ENCODE data around the gene EYA2. TPM values are rescaled to one million over a fixed set of nuclear protein-coding genes. Genes with fewer than 3 reads are reported as not detected.
"Not testable (repeated sequence)": the region's sequence is repeated elsewhere in the genome, so short reads cannot be mapped to it uniquely, and the experiment has no call there.

Gene EYA2
- total RNA-seq, 1 donor from 2014 or later, result 1.3 TPM

DNA sequence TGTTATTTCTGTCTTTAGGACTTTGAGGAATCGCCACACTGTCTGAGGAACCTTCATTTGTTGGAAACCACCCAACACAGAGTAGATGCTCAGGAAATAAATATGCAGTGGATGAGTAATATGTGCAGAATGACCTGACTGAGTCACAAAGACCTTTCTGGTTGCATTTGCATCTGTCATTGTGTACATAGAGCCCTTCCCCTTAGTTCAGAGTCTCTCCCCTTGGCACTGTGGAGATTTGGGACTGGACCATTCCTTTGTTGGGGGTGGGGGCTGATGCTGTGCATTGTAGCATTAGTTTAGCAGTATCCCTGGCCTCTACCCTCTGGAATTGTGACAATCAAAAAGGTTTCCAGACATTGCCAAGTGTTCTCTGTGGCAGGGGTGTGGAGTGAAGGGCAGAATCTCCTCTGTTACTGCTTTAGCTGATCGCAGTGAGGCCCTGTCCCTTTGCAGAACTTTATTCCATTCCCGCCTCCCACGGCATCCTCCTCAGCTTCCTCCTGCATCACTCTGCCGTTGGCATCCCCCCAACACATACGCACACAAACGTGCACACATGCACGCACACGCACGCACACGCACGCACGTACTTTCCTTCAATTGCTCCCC, 64.5 kb downstream of the EYA2 start:
- no peak overlapping the region for H3K4me3 Mint-ChIP-seq
- H3K27me3 Mint-ChIP-seq (ENCODE audit: low read depth), result no peaks in the 10 kb centered on the region
- peaks cover 15% of the 10 kb centered on the region for H3K4me1 Mint-ChIP-seq
- H3K36me3 Mint-ChIP-seq (ENCODE audit: low read depth), result no peaks in the 10 kb centered on the region
- peak overlapping the region; percentile 48 for H3K27ac Mint-ChIP-seq (ENCODE audit: unreplicated experiment)
- DNase-seq (ENCODE audit: low read depth, low spot score), result no peak
- TF ChIP-seq, protein P1, sequence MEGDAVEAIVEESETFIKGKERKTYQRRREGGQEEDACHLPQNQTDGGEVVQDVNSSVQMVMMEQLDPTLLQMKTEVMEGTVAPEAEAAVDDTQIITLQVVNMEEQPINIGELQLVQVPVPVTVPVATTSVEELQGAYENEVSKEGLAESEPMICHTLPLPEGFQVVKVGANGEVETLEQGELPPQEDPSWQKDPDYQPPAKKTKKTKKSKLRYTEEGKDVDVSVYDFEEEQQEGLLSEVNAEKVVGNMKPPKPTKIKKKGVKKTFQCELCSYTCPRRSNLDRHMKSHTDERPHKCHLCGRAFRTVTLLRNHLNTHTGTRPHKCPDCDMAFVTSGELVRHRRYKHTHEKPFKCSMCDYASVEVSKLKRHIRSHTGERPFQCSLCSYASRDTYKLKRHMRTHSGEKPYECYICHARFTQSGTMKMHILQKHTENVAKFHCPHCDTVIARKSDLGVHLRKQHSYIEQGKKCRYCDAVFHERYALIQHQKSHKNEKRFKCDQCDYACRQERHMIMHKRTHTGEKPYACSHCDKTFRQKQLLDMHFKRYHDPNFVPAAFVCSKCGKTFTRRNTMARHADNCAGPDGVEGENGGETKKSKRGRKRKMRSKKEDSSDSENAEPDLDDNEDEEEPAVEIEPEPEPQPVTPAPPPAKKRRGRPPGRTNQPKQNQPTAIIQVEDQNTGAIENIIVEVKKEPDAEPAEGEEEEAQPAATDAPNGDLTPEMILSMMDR (conservative IDR thresholded peaks at IDR 0.05), result no peak
- H3K9me3 Mint-ChIP-seq, result peaks cover 6% of the 10 kb centered on the region

DNA sequence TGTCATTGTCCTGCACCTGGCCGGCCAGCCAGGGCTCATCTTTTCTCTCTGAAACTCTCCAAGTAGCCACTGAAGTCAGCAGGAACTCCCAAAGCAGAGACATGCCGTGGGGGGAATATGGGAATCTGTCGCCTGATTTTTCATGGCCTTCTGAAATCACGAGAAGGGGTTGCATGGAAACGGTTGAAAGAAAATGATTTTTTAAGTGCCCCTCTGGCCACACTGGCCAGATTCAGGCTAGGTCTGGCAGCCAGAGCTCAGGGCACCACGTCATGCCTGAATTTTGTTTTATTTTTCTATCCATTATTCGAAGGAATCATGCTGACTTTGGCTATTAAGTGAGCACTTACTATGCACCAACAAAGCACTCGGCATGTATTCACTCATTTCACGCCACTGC, 65.2 kb downstream of the EYA2 start:
- peak overlapping the region; percentile 48 for H3K27ac Mint-ChIP-seq (ENCODE audit: unreplicated experiment)
- H3K9me3 Mint-ChIP-seq, result peaks cover 6% of the 10 kb centered on the region
- DNase-seq (ENCODE audit: low read depth, low spot score), result no peak
- TF ChIP-seq, protein P1 (conservative IDR thresholded peaks at IDR 0.05), result no peak
- H3K27me3 Mint-ChIP-seq (ENCODE audit: low read depth), result no peaks in the 10 kb centered on the region
- H3K4me1 Mint-ChIP-seq, result peaks cover 15% of the 10 kb centered on the region
- no peak overlapping the region for H3K4me3 Mint-ChIP-seq
- H3K36me3 Mint-ChIP-seq (ENCODE audit: low read depth), result no peaks in the 10 kb centered on the region

DNA sequence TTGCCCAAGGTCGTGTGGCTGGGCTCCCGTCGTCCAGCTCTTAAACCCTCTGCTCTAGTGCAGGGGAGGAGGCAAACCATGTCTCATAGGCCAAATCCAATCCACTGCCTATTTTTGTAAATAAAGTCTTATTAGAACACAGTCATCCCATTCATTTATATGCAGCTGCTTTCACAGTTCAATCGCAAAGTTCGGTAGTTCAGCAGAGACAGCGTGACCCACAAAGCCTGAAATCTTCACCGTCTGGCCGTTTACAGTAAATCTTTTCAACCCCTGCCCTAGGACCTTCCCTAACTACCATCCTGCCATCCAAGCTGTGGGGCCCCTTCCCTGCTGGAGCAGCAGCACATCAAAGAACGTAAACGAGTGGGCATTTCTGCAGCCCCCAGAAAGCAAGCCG, 65.9 kb downstream of the EYA2 start:
- H3K4me3 Mint-ChIP-seq, result no peak overlapping the region
- TF ChIP-seq, protein P1 (conservative IDR thresholded peaks at IDR 0.05), result no peak
- H3K27ac Mint-ChIP-seq (ENCODE audit: unreplicated experiment), result no peak overlapping the region
- H3K27me3 Mint-ChIP-seq (ENCODE audit: low read depth), result no peaks in the 10 kb centered on the region
- H3K4me1 Mint-ChIP-seq, result peaks cover 15% of the 10 kb centered on the region
- DNase-seq (ENCODE audit: low read depth, low spot score), result no peak
- H3K36me3 Mint-ChIP-seq (ENCODE audit: low read depth), result no peaks in the 10 kb centered on the region
- H3K9me3 Mint-ChIP-seq, result peaks cover 6% of the 10 kb centered on the region

GRCh38 chr20:46961968-46962367, 67.3 kb downstream of the EYA2 start:
- peaks cover 15% of the 10 kb centered on the region for H3K4me1 Mint-ChIP-seq
- H3K4me3 Mint-ChIP-seq; H3K27ac Mint-ChIP-seq (ENCODE audit: unreplicated experiment); H3K36me3 Mint-ChIP-seq (ENCODE audit: low read depth); H3K9me3 Mint-ChIP-seq; DNase-seq (ENCODE audit: low read depth, low spot score); H3K27me3 Mint-ChIP-seq (ENCODE audit: low read depth): not testable (repeated sequence)

- peaks cover 15% of the 10 kb centered on the region for H3K4me1 Mint-ChIP-seq
- H3K27ac Mint-ChIP-seq (ENCODE audit: unreplicated experiment), result peak overlapping the region; percentile 5
These were observed 68.0 kb downstream of the EYA2 start for GRCh38 chr20:46962452-46963195.

DNA sequence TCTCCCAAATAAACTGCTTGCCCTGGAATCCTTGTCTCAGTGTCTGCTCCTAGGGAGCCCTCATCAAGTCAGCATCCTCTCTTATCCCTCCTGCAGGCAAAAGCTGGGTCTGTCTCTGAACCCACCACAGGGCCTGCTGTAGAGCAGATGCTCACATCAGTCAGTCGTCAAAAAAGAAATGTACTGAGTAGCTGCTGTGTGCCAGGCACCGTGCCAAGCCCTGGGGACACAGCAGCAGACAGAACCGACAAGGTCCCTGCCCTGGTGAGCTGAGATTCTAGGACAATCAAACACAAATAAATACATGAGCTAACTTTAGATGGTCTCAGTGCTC, 68.5 kb downstream of the EYA2 start:
- TF ChIP-seq, protein P1 (conservative IDR thresholded peaks at IDR 0.05), result no peak
- no peak for DNase-seq (ENCODE audit: low read depth, low spot score)
- Mint-ChIP-seq H3K4me1 (peaks cover 15% of the 10 kb centered on the region), H3K9me3 (no peaks in the 10 kb centered on the region), H3K27me3 (ENCODE audit: low read depth) (no peaks in the 10 kb centered on the region), H3K27ac (ENCODE audit: unreplicated experiment) (peak overlapping the region; percentile 5), H3K4me3 (no peak overlapping the region), H3K36me3 (ENCODE audit: low read depth) (no peaks in the 10 kb centered on the region)

More at GRCh38 chr20:46962452-46963195, 68.0 kb downstream of the EYA2 start:
- TF ChIP-seq, protein P1 (conservative IDR thresholded peaks at IDR 0.05), result no peak
- no peak overlapping the region for H3K4me3 Mint-ChIP-seq
- no peak for DNase-seq (ENCODE audit: low read depth, low spot score)
- no peaks in the 10 kb centered on the region for H3K9me3 Mint-ChIP-seq
- H3K27me3 Mint-ChIP-seq (ENCODE audit: low read depth), result no peaks in the 10 kb centered on the region
- H3K36me3 Mint-ChIP-seq (ENCODE audit: low read depth), result no peaks in the 10 kb centered on the region

Measured in neural crest cell (in vitro differentiated cells).